ENCODE data around the gene GNAL.
"Not testable (repeated sequence)": the region's sequence is repeated elsewhere in the genome, so short reads cannot be mapped to it uniquely, and the experiment has no call there.

GNAL gene

GRCh38 chr18:11906176-11906575, 217.1 kb downstream of the GNAL start:
- no peaks in the 10 kb centered on the region for H3K9me3 ChIP-seq (ENCODE audit: low read length)
- no peak overlapping the region for H3K9ac ChIP-seq (ENCODE audit: low read length)
- H3K36me3 ChIP-seq (ENCODE audit: insufficient read depth, low read length), result peaks cover 25% of the 10 kb centered on the region
- H3K4me1 ChIP-seq (ENCODE audit: insufficient read depth, low read length), result peaks cover 7% of the 10 kb centered on the region
- no peak overlapping the region for H3K27ac ChIP-seq (ENCODE audit: low read depth, low read length)
- no peaks in the 10 kb centered on the region for H3K27me3 ChIP-seq (ENCODE audit: control insufficient read depth in 1 of 2, insufficient read depth in 2 of 2, low read length in 2 of 2)
- H3K4me3 ChIP-seq (ENCODE audit: low read depth in 1 of 2, low read length in 2 of 2), result no peak overlapping the region

GRCh38 chr18:11906926-11907874, 218.1 kb downstream of the GNAL start:
- H3K4me3 ChIP-seq (ENCODE audit: low read depth in 1 of 2, low read length in 2 of 2), result peak overlapping the region; percentile 75 to 97
- no peaks in the 10 kb centered on the region for H3K9me3 ChIP-seq (ENCODE audit: low read length)
- peaks cover 7% of the 10 kb centered on the region for H3K4me1 ChIP-seq (ENCODE audit: insufficient read depth, low read length)
- peaks cover 20% of the 10 kb centered on the region for H3K36me3 ChIP-seq (ENCODE audit: insufficient read depth, low read length)
- H3K27ac ChIP-seq (ENCODE audit: low read depth, low read length), result peak overlapping the region; percentile 97
- H3K9ac ChIP-seq (ENCODE audit: low read length), result peak overlapping the region; percentile 76
- no peaks in the 10 kb centered on the region for H3K27me3 ChIP-seq (ENCODE audit: control insufficient read depth in 1 of 2, insufficient read depth in 2 of 2, low read length in 2 of 2)

- Histone ChIP-seq H3K9ac (ENCODE audit: low read length) (peak within 1 kb of the TSS; percentile 86), H3K9me3 (ENCODE audit: low read length) (no peaks in the 10 kb centered on the region), H3K36me3 (ENCODE audit: insufficient read depth, low read length) (peaks cover 9% of the 10 kb centered on the region), H3K4me1 (ENCODE audit: insufficient read depth, low read length) (peaks cover 7% of the 10 kb centered on the region), H3K27ac (ENCODE audit: low read depth, low read length) (peak within 1 kb of the TSS; percentile 97), H3K4me3 (ENCODE audit: low read depth in 1 of 2, low read length in 2 of 2) (peak within 1 kb of the TSS; percentile 75 to 97), H3K27me3 (ENCODE audit: control insufficient read depth in 1 of 2, insufficient read depth in 2 of 2, low read length in 2 of 2) (no peaks in the 10 kb centered on the region)
These were observed 219.4 kb downstream of the GNAL start, which contains the start of gene MPPE1 for GRCh38 chr18:11908182-11909060. TSS of gene MPPE1 (minus strand) at chr18:11908317. CDS start at chr18:11897264, 11,053 bp downstream.

- peak overlapping the region; percentile 75 to 97 for H3K4me3 ChIP-seq (ENCODE audit: low read depth in 1 of 2, low read length in 2 of 2)
- peak overlapping the region; percentile 86 for H3K9ac ChIP-seq (ENCODE audit: low read length)
- H3K9me3 ChIP-seq (ENCODE audit: low read length), result no peaks in the 10 kb centered on the region
- peaks cover 9% of the 10 kb centered on the region for H3K36me3 ChIP-seq (ENCODE audit: insufficient read depth, low read length)
- peaks cover 7% of the 10 kb centered on the region for H3K4me1 ChIP-seq (ENCODE audit: insufficient read depth, low read length)
- peak overlapping the region; percentile 97 for H3K27ac ChIP-seq (ENCODE audit: low read depth, low read length)
- no peaks in the 10 kb centered on the region for H3K27me3 ChIP-seq (ENCODE audit: control insufficient read depth in 1 of 2, insufficient read depth in 2 of 2, low read length in 2 of 2)
These were observed 220.0 kb downstream of the GNAL start for GRCh38 chr18:11909061-11909455.

GRCh38 chr18:11909591-11910026, 220.5 kb downstream of the GNAL start:
- Histone ChIP-seq H3K36me3 (ENCODE audit: insufficient read depth, low read length) (peaks cover 9% of the 10 kb centered on the region), H3K4me1 (ENCODE audit: insufficient read depth, low read length) (peaks cover 7% of the 10 kb centered on the region), H3K27ac (ENCODE audit: low read depth, low read length) (peak overlapping the region; percentile 97), H3K9ac (ENCODE audit: low read length) (no peak overlapping the region), H3K4me3 (ENCODE audit: low read depth in 1 of 2, low read length in 2 of 2) (peak overlapping the region in 1 of 2 donors; percentile 97), H3K9me3 (ENCODE audit: low read length) (no peaks in the 10 kb centered on the region), H3K27me3 (ENCODE audit: control insufficient read depth in 1 of 2, insufficient read depth in 2 of 2, low read length in 2 of 2) (no peaks in the 10 kb centered on the region)

- not testable (repeated sequence) for H3K36me3 ChIP-seq (ENCODE audit: insufficient read depth, low read length); H3K4me1 ChIP-seq (ENCODE audit: insufficient read depth, low read length); H3K4me3 ChIP-seq (ENCODE audit: low read depth in 1 of 2, low read length in 2 of 2); H3K9me3 ChIP-seq (ENCODE audit: low read length); H3K27me3 ChIP-seq (ENCODE audit: control insufficient read depth in 1 of 2, insufficient read depth in 2 of 2, low read length in 2 of 2); H3K9ac ChIP-seq (ENCODE audit: low read length); H3K27ac ChIP-seq (ENCODE audit: low read depth, low read length)
These were observed 227.8 kb downstream of the GNAL start for GRCh38 chr18:11916880-11917279.

GRCh38 chr18:11919522-11919921, 230.5 kb downstream of the GNAL start:
- not testable (repeated sequence) for H3K4me1 ChIP-seq (ENCODE audit: insufficient read depth, low read length); H3K36me3 ChIP-seq (ENCODE audit: insufficient read depth, low read length); H3K27ac ChIP-seq (ENCODE audit: low read depth, low read length); H3K27me3 ChIP-seq (ENCODE audit: control insufficient read depth in 1 of 2, insufficient read depth in 2 of 2, low read length in 2 of 2); H3K9ac ChIP-seq (ENCODE audit: low read length); H3K4me3 ChIP-seq (ENCODE audit: low read depth in 1 of 2, low read length in 2 of 2); H3K9me3 ChIP-seq (ENCODE audit: low read length)

- Histone ChIP-seq H3K9me3 (ENCODE audit: low read length) (no peaks in the 10 kb centered on the region), H3K27me3 (ENCODE audit: control insufficient read depth in 1 of 2, insufficient read depth in 2 of 2, low read length in 2 of 2) (no peaks in the 10 kb centered on the region), H3K9ac (ENCODE audit: low read length) (no peak overlapping the region), H3K4me1 (ENCODE audit: insufficient read depth, low read length) (no peaks in the 10 kb centered on the region), H3K4me3 (ENCODE audit: low read depth in 1 of 2, low read length in 2 of 2) (no peak overlapping the region), H3K27ac (ENCODE audit: low read depth, low read length) (no peak overlapping the region), H3K36me3 (ENCODE audit: insufficient read depth, low read length) (no peaks in the 10 kb centered on the region)
These were observed 234.4 kb downstream of the GNAL start for GRCh38 chr18:11923450-11923849.

- Histone ChIP-seq H3K27ac (ENCODE audit: low read depth, low read length) (no peak overlapping the region), H3K9ac (ENCODE audit: low read length) (no peak overlapping the region), H3K4me3 (ENCODE audit: low read depth in 1 of 2, low read length in 2 of 2) (no peak overlapping the region), H3K36me3 (ENCODE audit: insufficient read depth, low read length) (no peaks in the 10 kb centered on the region), H3K9me3 (ENCODE audit: low read length) (no peaks in the 10 kb centered on the region), H3K4me1 (ENCODE audit: insufficient read depth, low read length) (no peaks in the 10 kb centered on the region), H3K27me3 (ENCODE audit: control insufficient read depth in 1 of 2, insufficient read depth in 2 of 2, low read length in 2 of 2) (no peaks in the 10 kb centered on the region)
These were observed 236.9 kb downstream of the GNAL start for GRCh38 chr18:11925800-11926481.

GRCh38 chr18:11927497-11927896, 238.4 kb downstream of the GNAL start:
- H3K4me1 ChIP-seq (ENCODE audit: insufficient read depth, low read length), result no peaks in the 10 kb centered on the region
- H3K9ac ChIP-seq (ENCODE audit: low read length), result no peak overlapping the region
- no peaks in the 10 kb centered on the region for H3K36me3 ChIP-seq (ENCODE audit: insufficient read depth, low read length)
- H3K9me3 ChIP-seq (ENCODE audit: low read length), result no peaks in the 10 kb centered on the region
- no peaks in the 10 kb centered on the region for H3K27me3 ChIP-seq (ENCODE audit: control insufficient read depth in 1 of 2, insufficient read depth in 2 of 2, low read length in 2 of 2)
- H3K27ac ChIP-seq (ENCODE audit: low read depth, low read length), result no peak overlapping the region
- no peak overlapping the region for H3K4me3 ChIP-seq (ENCODE audit: low read depth in 1 of 2, low read length in 2 of 2)

GRCh38 chr18:11932393-11932792, 243.3 kb downstream of the GNAL start:
- Histone ChIP-seq H3K27ac (ENCODE audit: low read depth, low read length) (no peak overlapping the region), H3K36me3 (ENCODE audit: insufficient read depth, low read length) (no peaks in the 10 kb centered on the region), H3K9ac (ENCODE audit: low read length) (no peak overlapping the region), H3K27me3 (ENCODE audit: control insufficient read depth in 1 of 2, insufficient read depth in 2 of 2, low read length in 2 of 2) (no peaks in the 10 kb centered on the region), H3K4me1 (ENCODE audit: insufficient read depth, low read length) (no peaks in the 10 kb centered on the region), H3K4me3 (ENCODE audit: low read depth in 1 of 2, low read length in 2 of 2) (no peak overlapping the region), H3K9me3 (ENCODE audit: low read length) (no peaks in the 10 kb centered on the region)
